ENCODE measurements around the gene SMG5.

DNA sequence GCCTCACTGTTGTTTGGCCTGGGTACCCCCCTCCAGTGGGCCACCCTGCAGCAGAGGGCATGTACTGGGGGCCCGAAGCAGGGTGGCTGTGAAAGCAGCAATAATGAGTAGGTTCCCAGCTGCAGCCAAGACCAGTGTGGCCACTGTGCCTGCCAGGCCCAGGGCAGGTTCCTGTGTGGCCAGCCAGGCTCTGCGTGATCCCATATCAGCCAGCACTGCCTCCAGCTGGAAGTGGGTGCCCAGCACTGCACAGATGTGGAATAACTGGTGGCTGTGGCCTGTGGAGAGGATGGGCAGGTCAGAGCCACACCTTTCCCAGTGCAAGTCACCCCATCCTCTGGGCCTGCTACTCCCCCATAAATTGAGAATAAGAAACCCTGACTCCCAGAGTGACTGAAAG, 38.5 kb downstream of the SMG5 start:
- TF ChIP-seq, protein P1, sequence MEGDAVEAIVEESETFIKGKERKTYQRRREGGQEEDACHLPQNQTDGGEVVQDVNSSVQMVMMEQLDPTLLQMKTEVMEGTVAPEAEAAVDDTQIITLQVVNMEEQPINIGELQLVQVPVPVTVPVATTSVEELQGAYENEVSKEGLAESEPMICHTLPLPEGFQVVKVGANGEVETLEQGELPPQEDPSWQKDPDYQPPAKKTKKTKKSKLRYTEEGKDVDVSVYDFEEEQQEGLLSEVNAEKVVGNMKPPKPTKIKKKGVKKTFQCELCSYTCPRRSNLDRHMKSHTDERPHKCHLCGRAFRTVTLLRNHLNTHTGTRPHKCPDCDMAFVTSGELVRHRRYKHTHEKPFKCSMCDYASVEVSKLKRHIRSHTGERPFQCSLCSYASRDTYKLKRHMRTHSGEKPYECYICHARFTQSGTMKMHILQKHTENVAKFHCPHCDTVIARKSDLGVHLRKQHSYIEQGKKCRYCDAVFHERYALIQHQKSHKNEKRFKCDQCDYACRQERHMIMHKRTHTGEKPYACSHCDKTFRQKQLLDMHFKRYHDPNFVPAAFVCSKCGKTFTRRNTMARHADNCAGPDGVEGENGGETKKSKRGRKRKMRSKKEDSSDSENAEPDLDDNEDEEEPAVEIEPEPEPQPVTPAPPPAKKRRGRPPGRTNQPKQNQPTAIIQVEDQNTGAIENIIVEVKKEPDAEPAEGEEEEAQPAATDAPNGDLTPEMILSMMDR (IDR thresholded peaks at IDR 0.05; ENCODE audit: poor library complexity, severe bottlenecking), result no peak
- no peak for TF ChIP-seq EP300 (conservative IDR thresholded peaks at IDR 0.05; ENCODE audit: poor library complexity, severe bottlenecking)
- TF ChIP-seq, protein P2, sequence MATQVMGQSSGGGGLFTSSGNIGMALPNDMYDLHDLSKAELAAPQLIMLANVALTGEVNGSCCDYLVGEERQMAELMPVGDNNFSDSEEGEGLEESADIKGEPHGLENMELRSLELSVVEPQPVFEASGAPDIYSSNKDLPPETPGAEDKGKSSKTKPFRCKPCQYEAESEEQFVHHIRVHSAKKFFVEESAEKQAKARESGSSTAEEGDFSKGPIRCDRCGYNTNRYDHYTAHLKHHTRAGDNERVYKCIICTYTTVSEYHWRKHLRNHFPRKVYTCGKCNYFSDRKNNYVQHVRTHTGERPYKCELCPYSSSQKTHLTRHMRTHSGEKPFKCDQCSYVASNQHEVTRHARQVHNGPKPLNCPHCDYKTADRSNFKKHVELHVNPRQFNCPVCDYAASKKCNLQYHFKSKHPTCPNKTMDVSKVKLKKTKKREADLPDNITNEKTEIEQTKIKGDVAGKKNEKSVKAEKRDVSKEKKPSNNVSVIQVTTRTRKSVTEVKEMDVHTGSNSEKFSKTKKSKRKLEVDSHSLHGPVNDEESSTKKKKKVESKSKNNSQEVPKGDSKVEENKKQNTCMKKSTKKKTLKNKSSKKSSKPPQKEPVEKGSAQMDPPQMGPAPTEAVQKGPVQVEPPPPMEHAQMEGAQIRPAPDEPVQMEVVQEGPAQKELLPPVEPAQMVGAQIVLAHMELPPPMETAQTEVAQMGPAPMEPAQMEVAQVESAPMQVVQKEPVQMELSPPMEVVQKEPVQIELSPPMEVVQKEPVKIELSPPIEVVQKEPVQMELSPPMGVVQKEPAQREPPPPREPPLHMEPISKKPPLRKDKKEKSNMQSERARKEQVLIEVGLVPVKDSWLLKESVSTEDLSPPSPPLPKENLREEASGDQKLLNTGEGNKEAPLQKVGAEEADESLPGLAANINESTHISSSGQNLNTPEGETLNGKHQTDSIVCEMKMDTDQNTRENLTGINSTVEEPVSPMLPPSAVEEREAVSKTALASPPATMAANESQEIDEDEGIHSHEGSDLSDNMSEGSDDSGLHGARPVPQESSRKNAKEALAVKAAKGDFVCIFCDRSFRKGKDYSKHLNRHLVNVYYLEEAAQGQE (IDR thresholded peaks at IDR 0.05; ENCODE audit: borderline replicate concordance), result no peak
- no peak for TF ChIP-seq RAD21 (conservative IDR thresholded peaks at IDR 0.05)
- TF ChIP-seq SMC3 (conservative IDR thresholded peaks at IDR 0.05; ENCODE audit: poor library complexity), result no peak
- TF ChIP-seq EZH2 (IDR thresholded peaks at IDR 0.05; ENCODE audit: borderline replicate concordance, insufficient read depth, low read length, poor library complexity, severe bottlenecking), result no peak
- TF ChIP-seq MXI1 (conservative IDR thresholded peaks at IDR 0.05; ENCODE audit: poor library complexity, severe bottlenecking), result no peak
- no peak for TF ChIP-seq TAF1 (IDR thresholded peaks at IDR 0.05; ENCODE audit: low read depth)

Data from neural cell (in vitro differentiated cells).